ENCODE data around the gene MTMR2.

DNA sequence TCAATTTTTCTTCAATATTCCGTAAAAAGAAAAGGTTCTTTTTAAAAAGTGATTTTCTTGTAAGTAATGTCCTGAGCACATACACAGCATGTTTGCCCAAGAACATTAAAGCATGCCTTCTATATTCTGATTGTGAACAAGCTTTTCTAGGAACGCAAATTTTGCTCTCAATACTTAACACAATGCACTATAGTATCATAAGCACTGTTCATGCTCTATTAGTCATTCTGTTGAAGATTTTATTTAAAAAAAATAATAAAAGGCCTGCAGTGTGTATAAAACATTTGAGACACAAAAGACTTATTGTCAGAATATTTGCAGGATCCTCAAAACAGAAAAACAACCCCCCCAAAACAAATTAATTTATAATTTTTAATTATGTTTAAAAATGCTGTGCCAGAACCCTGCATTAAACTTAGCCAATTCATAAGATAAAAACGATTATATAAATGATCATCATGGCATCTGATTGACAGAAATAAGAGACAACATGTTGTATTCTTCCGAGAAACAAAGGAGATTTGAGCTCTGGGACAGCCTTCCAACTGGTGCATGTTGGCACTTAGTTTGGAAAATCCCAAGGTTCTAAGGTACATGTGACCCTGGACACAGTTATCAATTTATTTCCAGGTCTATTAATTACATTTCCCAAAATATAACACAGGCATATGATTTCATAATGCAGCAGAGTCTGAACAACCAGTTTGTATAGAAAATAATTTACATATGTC is 13.1 kb downstream of the MTMR2 start:
- TF ChIP-seq NFIC (IDR thresholded peaks at IDR 0.05; ENCODE audit: borderline replicate concordance) = no peak
- TF ChIP-seq, protein P1, sequence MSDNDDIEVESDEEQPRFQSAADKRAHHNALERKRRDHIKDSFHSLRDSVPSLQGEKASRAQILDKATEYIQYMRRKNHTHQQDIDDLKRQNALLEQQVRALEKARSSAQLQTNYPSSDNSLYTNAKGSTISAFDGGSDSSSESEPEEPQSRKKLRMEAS (IDR thresholded peaks at IDR 0.05; ENCODE audit: low read depth) = no peak
- no peak for TF ChIP-seq RCOR1 (IDR thresholded peaks at IDR 0.05; ENCODE audit: low read length)
- no peak for TF ChIP-seq SIN3A (IDR thresholded peaks at IDR 0.05; ENCODE audit: borderline replicate concordance, low read depth, low read length)
- TF ChIP-seq MEF2A (IDR thresholded peaks at IDR 0.05; ENCODE audit: borderline replicate concordance, low read depth) = no peak
- TF ChIP-seq, protein P2, sequence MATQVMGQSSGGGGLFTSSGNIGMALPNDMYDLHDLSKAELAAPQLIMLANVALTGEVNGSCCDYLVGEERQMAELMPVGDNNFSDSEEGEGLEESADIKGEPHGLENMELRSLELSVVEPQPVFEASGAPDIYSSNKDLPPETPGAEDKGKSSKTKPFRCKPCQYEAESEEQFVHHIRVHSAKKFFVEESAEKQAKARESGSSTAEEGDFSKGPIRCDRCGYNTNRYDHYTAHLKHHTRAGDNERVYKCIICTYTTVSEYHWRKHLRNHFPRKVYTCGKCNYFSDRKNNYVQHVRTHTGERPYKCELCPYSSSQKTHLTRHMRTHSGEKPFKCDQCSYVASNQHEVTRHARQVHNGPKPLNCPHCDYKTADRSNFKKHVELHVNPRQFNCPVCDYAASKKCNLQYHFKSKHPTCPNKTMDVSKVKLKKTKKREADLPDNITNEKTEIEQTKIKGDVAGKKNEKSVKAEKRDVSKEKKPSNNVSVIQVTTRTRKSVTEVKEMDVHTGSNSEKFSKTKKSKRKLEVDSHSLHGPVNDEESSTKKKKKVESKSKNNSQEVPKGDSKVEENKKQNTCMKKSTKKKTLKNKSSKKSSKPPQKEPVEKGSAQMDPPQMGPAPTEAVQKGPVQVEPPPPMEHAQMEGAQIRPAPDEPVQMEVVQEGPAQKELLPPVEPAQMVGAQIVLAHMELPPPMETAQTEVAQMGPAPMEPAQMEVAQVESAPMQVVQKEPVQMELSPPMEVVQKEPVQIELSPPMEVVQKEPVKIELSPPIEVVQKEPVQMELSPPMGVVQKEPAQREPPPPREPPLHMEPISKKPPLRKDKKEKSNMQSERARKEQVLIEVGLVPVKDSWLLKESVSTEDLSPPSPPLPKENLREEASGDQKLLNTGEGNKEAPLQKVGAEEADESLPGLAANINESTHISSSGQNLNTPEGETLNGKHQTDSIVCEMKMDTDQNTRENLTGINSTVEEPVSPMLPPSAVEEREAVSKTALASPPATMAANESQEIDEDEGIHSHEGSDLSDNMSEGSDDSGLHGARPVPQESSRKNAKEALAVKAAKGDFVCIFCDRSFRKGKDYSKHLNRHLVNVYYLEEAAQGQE (IDR thresholded peaks at IDR 0.05; ENCODE audit: low read depth, low read length) = no peak
- TF ChIP-seq EP300 (IDR thresholded peaks at IDR 0.05; ENCODE audit: borderline replicate concordance in 1 of 2, low read depth in 1 of 2, low read length in 1 of 2) = no peak
- TF ChIP-seq, protein P3, sequence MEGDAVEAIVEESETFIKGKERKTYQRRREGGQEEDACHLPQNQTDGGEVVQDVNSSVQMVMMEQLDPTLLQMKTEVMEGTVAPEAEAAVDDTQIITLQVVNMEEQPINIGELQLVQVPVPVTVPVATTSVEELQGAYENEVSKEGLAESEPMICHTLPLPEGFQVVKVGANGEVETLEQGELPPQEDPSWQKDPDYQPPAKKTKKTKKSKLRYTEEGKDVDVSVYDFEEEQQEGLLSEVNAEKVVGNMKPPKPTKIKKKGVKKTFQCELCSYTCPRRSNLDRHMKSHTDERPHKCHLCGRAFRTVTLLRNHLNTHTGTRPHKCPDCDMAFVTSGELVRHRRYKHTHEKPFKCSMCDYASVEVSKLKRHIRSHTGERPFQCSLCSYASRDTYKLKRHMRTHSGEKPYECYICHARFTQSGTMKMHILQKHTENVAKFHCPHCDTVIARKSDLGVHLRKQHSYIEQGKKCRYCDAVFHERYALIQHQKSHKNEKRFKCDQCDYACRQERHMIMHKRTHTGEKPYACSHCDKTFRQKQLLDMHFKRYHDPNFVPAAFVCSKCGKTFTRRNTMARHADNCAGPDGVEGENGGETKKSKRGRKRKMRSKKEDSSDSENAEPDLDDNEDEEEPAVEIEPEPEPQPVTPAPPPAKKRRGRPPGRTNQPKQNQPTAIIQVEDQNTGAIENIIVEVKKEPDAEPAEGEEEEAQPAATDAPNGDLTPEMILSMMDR (IDR thresholded peaks at IDR 0.05) = no peak
- TF ChIP-seq EZH2phosphoT487 (IDR thresholded peaks at IDR 0.05; ENCODE audit: borderline replicate concordance, low read depth) = no peak
- no peak for TF ChIP-seq RAD21 (IDR thresholded peaks at IDR 0.05; ENCODE audit: low read length)
